Measurements from ENCODE around the gene NOSIP. TPM values are rescaled to one million over a fixed set of nuclear protein-coding genes. Genes with fewer than 3 reads are reported as not detected.

The NOSIP gene
- total RNA-seq, 1 donor from 2014 or later: 49.6 TPM

GRCh38 chr19:49581007-49581508, 702 bp upstream of the NOSIP start, which contains the start of gene PRRG2:
Gene PRRG2 (plus strand): TSS chr19:49581316. CDS start chr19:49583220, 1,904 bp downstream.
- DNase-seq (ENCODE audit: missing footprints): no peak
- intact Hi-C loops (cut with DNase I): no loop called here
- no peak for ATAC-seq

- ATAC-seq (no peak), DNase-seq (ENCODE audit: missing footprints) (no peak)
- intact Hi-C loops (cut with DNase I): no loop called here
These were observed 451 bp downstream of the NOSIP start for GRCh38 chr19:49579947-49580263.

- intact Hi-C loops (cut with DNase I): no loop called here
- ATAC-seq (no peak), DNase-seq (ENCODE audit: missing footprints) (no peak)
These were observed 1.2 kb downstream of the NOSIP start for GRCh38 chr19:49579193-49579592.

- DNase-seq (ENCODE audit: missing footprints) (no peak), ATAC-seq (no peak)
- intact Hi-C loops (cut with DNase I): loop anchor here (5.0 kb wide), 1 partner anchor 98 kb away; no protein-coding TSS in a partner anchor
These were observed 6.1 kb downstream of the NOSIP start for GRCh38 chr19:49574206-49574755.

GRCh38 chr19:49573425-49573824, 6.9 kb downstream of the NOSIP start:
- intact Hi-C loops (cut with DNase I): loop anchor here (5.0 kb wide), 1 partner anchor 99 kb away; no protein-coding TSS in a partner anchor
- DNase-seq (ENCODE audit: missing footprints): no peak
- no peak for ATAC-seq

GRCh38 chr19:49573009-49573408, 7.3 kb downstream of the NOSIP start:
- ATAC-seq: no peak
- intact Hi-C loops (cut with DNase I): loop anchor here (5.0 kb wide), 1 partner anchor 99 kb away; no protein-coding TSS in a partner anchor
- no peak for DNase-seq (ENCODE audit: missing footprints)

- DNase-seq (ENCODE audit: missing footprints): no peak
- intact Hi-C loops (cut with DNase I): loop anchor here (2.0 to 5.0 kb wide), 2 partner anchors 68 to 101 kb away; no protein-coding TSS in a partner anchor
- peak; percentile 72 for ATAC-seq
These were observed 9.2 kb downstream of the NOSIP start for GRCh38 chr19:49570997-49571676.

GRCh38 chr19:49570138-49570856, 10.1 kb downstream of the NOSIP start:
- DNase-seq (ENCODE audit: missing footprints): no peak
- peak; percentile 71 for ATAC-seq
- intact Hi-C loops (cut with DNase I): loop anchor here (2.0 to 5.0 kb wide), 2 partner anchors 67 to 102 kb away; no protein-coding TSS in a partner anchor

GRCh38 chr19:49567861-49568441, 12.4 kb downstream of the NOSIP start:
- no peak for ATAC-seq
- intact Hi-C loops (cut with DNase I): loop anchor here (10.0 kb wide), 1 partner anchor 343 kb away; no protein-coding TSS in a partner anchor
- DNase-seq (ENCODE audit: missing footprints): no peak

- DNase-seq (ENCODE audit: missing footprints): no peak
- intact Hi-C loops (cut with DNase I): loop anchor here (10.0 kb wide), 1 partner anchor 342 kb away; no protein-coding TSS in a partner anchor
- no peak for ATAC-seq
These were observed 14.1 kb downstream of the NOSIP start for GRCh38 chr19:49566302-49566701.

- ATAC-seq (peak; percentile 64), DNase-seq (ENCODE audit: missing footprints) (no peak)
- intact Hi-C loops (cut with DNase I): loop anchor here (10.0 kb wide), 1 partner anchor 340 kb away; no protein-coding TSS in a partner anchor
These were observed 15.1 kb downstream of the NOSIP start for GRCh38 chr19:49565261-49565660.

- intact Hi-C loops (cut with DNase I): loop anchor here (10.0 kb wide), 1 partner anchor 340 kb away; no protein-coding TSS in a partner anchor
- ATAC-seq (no peak), DNase-seq (ENCODE audit: missing footprints) (no peak)
These were observed 15.7 kb downstream of the NOSIP start for GRCh38 chr19:49564616-49565045.

GRCh38 chr19:49560358-49560900, 19.9 kb downstream of the NOSIP start:
- DNase-seq (ENCODE audit: missing footprints) (no peak), ATAC-seq (peak; percentile 50)
- intact Hi-C loops (cut with DNase I): loop anchor here (10.0 kb wide), 1 partner anchor 336 kb away; no protein-coding TSS in a partner anchor

- intact Hi-C loops (cut with DNase I): loop anchor here (10.0 kb wide), 1 partner anchor 335 kb away; no protein-coding TSS in a partner anchor
These were observed 20.4 kb downstream of the NOSIP start for GRCh38 chr19:49559928-49560327.

GRCh38 chr19:49559443-49559842, 20.9 kb downstream of the NOSIP start:
- no peak for DNase-seq (ENCODE audit: missing footprints)
- no peak for ATAC-seq
- intact Hi-C loops (cut with DNase I): no loop called here

More at GRCh38 chr19:49559928-49560327, 20.4 kb downstream of the NOSIP start:
- ATAC-seq (peak; percentile 12), DNase-seq (ENCODE audit: missing footprints) (no peak)

- no peak for DNase-seq (ENCODE audit: missing footprints)
- ATAC-seq: no peak
- intact Hi-C loops (cut with DNase I): no loop called here
These were observed 21.8 kb downstream of the NOSIP start for GRCh38 chr19:49558591-49558990.

GRCh38 chr19:49557641-49558325, 22.6 kb downstream of the NOSIP start:
- no peak for DNase-seq (ENCODE audit: missing footprints)
- ATAC-seq: no peak
- intact Hi-C loops (cut with DNase I): no loop called here
